ENCODE results near the gene ODAD2.

- TF ChIP-seq, protein P1, sequence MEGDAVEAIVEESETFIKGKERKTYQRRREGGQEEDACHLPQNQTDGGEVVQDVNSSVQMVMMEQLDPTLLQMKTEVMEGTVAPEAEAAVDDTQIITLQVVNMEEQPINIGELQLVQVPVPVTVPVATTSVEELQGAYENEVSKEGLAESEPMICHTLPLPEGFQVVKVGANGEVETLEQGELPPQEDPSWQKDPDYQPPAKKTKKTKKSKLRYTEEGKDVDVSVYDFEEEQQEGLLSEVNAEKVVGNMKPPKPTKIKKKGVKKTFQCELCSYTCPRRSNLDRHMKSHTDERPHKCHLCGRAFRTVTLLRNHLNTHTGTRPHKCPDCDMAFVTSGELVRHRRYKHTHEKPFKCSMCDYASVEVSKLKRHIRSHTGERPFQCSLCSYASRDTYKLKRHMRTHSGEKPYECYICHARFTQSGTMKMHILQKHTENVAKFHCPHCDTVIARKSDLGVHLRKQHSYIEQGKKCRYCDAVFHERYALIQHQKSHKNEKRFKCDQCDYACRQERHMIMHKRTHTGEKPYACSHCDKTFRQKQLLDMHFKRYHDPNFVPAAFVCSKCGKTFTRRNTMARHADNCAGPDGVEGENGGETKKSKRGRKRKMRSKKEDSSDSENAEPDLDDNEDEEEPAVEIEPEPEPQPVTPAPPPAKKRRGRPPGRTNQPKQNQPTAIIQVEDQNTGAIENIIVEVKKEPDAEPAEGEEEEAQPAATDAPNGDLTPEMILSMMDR (IDR thresholded peaks at IDR 0.05; ENCODE audit: low read length): no peak
- TF ChIP-seq EZH2 (optimal IDR thresholded peaks at IDR 0.05; ENCODE audit: low read depth, low read length): no peak
These were observed 165.1 kb downstream of the ODAD2 start for GRCh38 chr10:27833792-27834191.
